GM12878 (cell line): Measurements from ENCODE around the gene TMEM82. TPM values are rescaled to one million over a fixed set of nuclear protein-coding genes. Genes with fewer than 3 reads are reported as not detected.

Experiments
- ATAC-seq: fragments of 200-7000 bp; cut with Tn5 transposase; 3 replicates; pipeline ENCODE4 v1.9.1; 2020; ENCODE audit warnings: mild to moderate bottlenecking, moderate library complexity
- BruUV-seq: library from RNA; stranded (reverse); fragments of 400-500 nt; replicated peaks from 2 replicates; lab custom pipeline; 2021; lab: Mats Ljungman, UMichigan
- CTCF ChIA-PET: fragments of 300-600 bp; sonication (Branson Sonifier 250); formaldehyde crosslinking; extraction: SDS; loops from one replicate; lab custom pipeline; 2021; ENCODE audit warnings: inconsistent platforms; lab: Yijun Ruan, JAX
- POLR2A ChIA-PET: fragments of 350-600 bp; formaldehyde crosslinking; extraction: SDS; loops from one replicate; lab custom pipeline; 2021; ENCODE audit warnings: inconsistent platforms; lab: Charles Lee
- RAD21 ChIA-PET: fragments of 300-600 bp; sonication (Branson Sonifier 250); formaldehyde crosslinking; loops from one replicate; lab custom pipeline; 2023; ENCODE audit warnings: antibody characterized with exemption; ENCODE audit not compliant: unreplicated experiment; lab: Charles Lee
- SMC1A ChIA-PET: fragments of 300-600 bp; sonication (Branson Sonifier 250); formaldehyde crosslinking; loops from one replicate; lab custom pipeline; 2023; ENCODE audit not compliant: unreplicated experiment, uncharacterized antibody; lab: Charles Lee
- DNase-seq: peaks from one replicate; pipeline ENCODE4 v3.0.0-alpha.2; 2011; ENCODE audit warnings: low read depth, low spot score
- FAIRE-seq: peaks from 3 replicates; lab custom pipeline; 2011; peaks lifted over from hg19 to GRCh38; lab: Jason Lieb, UNC
- H2AFZ ChIP-seq: 2 replicates; pipeline ENCODE4 v1.6.0; 2011; ENCODE audit warnings: low read depth, low read length, control low read depth; ENCODE audit not compliant: control insufficient read depth
- H3K27ac ChIP-seq: 2 replicates; pipeline ENCODE4 v1.5.1; 2011; ENCODE audit warnings: control low read depth; ENCODE audit not compliant: control insufficient read depth, insufficient read depth
- H3K27me3 ChIP-seq, 2 experiments: replicated peaks in 1 of 2; 2 replicates each; pipeline versions ENCODE4 v1.6.0 to v1.6.1; 2011; ENCODE audit warnings: low read length in 1 of 2; ENCODE audit not compliant: control insufficient read depth in 2 of 2, insufficient read depth in 2 of 2
- H3K36me3 ChIP-seq, 2 experiments: 2 replicates each; pipeline ENCODE4 v1.5.1; 2011; ENCODE audit warnings: low read length in 1 of 2; ENCODE audit not compliant: control insufficient read depth in 2 of 2, insufficient read depth in 2 of 2
- H3K4me1 ChIP-seq: 2 replicates; pipeline ENCODE4 v1.6.1; 2011; ENCODE audit warnings: mild to moderate bottlenecking, low read length, moderate library complexity, mixed read lengths; ENCODE audit not compliant: control insufficient read depth, insufficient read depth
- H3K4me2 ChIP-seq: 2 replicates; pipeline ENCODE4 v1.6.0; 2011; ENCODE audit warnings: control low read depth; ENCODE audit not compliant: control insufficient read depth, insufficient read depth
- H3K4me3 ChIP-seq: fragments of 200-600 bp; sonication (generic); 2 replicates; pipeline ENCODE4 v1.5.1; 2016
- H3K79me2 ChIP-seq: 2 replicates; pipeline ENCODE4 v1.6.0; 2011; ENCODE audit warnings: low read length; ENCODE audit not compliant: control insufficient read depth, insufficient read depth
- H3K9ac ChIP-seq: 2 replicates; pipeline ENCODE4 v1.8.0; 2011; ENCODE audit warnings: low read length, control low read depth, mixed read lengths; ENCODE audit not compliant: control insufficient read depth, insufficient read depth
- H3K9me3 ChIP-seq: replicated peaks from 3 replicates; pipeline ENCODE4 v1.5.1; 2011; ENCODE audit warnings: mild to moderate bottlenecking, low read length; ENCODE audit not compliant: control insufficient read depth, insufficient read depth
- H4K20me1 ChIP-seq: 2 replicates; pipeline ENCODE4 v1.6.0; 2011; ENCODE audit not compliant: control insufficient read depth, insufficient read depth
- BCL11A ChIP-seq: IDR thresholded peaks from 2 replicates; pipeline ENCODE4 v1.6.1; 2011; ENCODE audit warnings: low read depth, low read length
- ELK1 ChIP-seq: IDR thresholded peaks from 2 replicates; pipeline ENCODE4 v1.6.1; 2012; ENCODE audit warnings: low read depth, low read length, improper control_type of control experiment
- HCFC1 ChIP-seq: fragments of 150-350 bp; IDR thresholded peaks from 2 replicates; pipeline ENCODE4 v1.6.1; 2014; ENCODE audit warnings: low read length
- HDAC2 ChIP-seq: fragments of 200-600 bp; sonication (generic); IDR thresholded peaks from 2 replicates; pipeline ENCODE4 v1.6.1; 2017
- KDM1A ChIP-seq: fragments of 200-600 bp; sonication (generic); IDR thresholded peaks from 2 replicates; pipeline ENCODE4 v1.6.1; 2016; ENCODE audit warnings: borderline replicate concordance
- NR2C2 ChIP-seq: IDR thresholded peaks from 2 replicates; pipeline ENCODE4 v1.6.1; 2011; ENCODE audit warnings: borderline replicate concordance, low read depth; ENCODE audit not compliant: control insufficient read depth, insufficient read length
- NR2F1 ChIP-seq: fragments of 450-650 bp; conservative IDR thresholded peaks from 2 replicates; pipeline ENCODE4 v1.6.1; 2017; ENCODE audit warnings: mild to moderate bottlenecking
- NRF1 ChIP-seq: conservative IDR thresholded peaks from 2 replicates; pipeline ENCODE4 v1.6.1; 2011; ENCODE audit warnings: mild to moderate bottlenecking, low read depth, low read length, improper control_type of control experiment
- SREBF2 ChIP-seq: IDR thresholded peaks from 2 replicates; pipeline ENCODE4 v1.6.1; 2012; ENCODE audit warnings: mild to moderate bottlenecking, low read length
- ZBED1 ChIP-seq: IDR thresholded peaks from 2 replicates; pipeline ENCODE4 v1.6.1; 2016; ENCODE audit warnings: borderline replicate concordance
- ZZZ3 ChIP-seq: IDR thresholded peaks from 2 replicates; pipeline ENCODE4 v1.6.1; 2011; ENCODE audit warnings: low read depth; ENCODE audit not compliant: control insufficient read depth, insufficient read length
- WGBS: methylation state at CpG from one replicate; pipeline ENCODE4 v1.1.6; 2016; ENCODE audit warnings: low lambda C conversion rate; ENCODE audit not compliant: insufficient replicate concordance, insufficient coverage; ENCODE audit errors: missing lambda C conversion rate; 5-methylcytosine and 5-hydroxymethylcytosine counted together
- in situ Hi-C: fragments of 300-500 bp; cut with MboI; formaldehyde crosslinking; loops from 9 replicates; pipeline ENCODE4 v1.14.3; 2018; ENCODE audit warnings: mixed read lengths
- intact Hi-C: fragments of 100-400 bp; cut with micrococcal nuclease; formaldehyde crosslinking; loops from one replicate; pipeline ENCODE4 v1.14.2; 2022; ENCODE audit not compliant: unreplicated experiment
- polyA plus RNA-seq, 11 experiments: library from polyadenylated mRNA; depleted of rRNA in 4 of 11; unstranded in 6 of 11; stranded (reverse) in 5 of 11; fragments of >200 nt; fragmentation: Nextera tagmentation in 4 of 11; fragmentation: Illumina TruSeq in 1 of 11; extraction: Ambion mirVana in 4 of 11; extraction: Trizol in 1 of 11; gene quantifications; 1 replicate in 1 of 11; 2 replicates in 10 of 11; pipeline versions ENCODE4 v1.2.1 to v1.2.3, GENCODE V29; 2011 to 2016; ENCODE audit warnings: inconsistent platforms in 2 of 11, missing spikeins in 2 of 11, low read depth in 1 of 11
- total RNA-seq, 4 experiments: library from RNA; depleted of rRNA in 3 of 4; stranded (reverse); fragments of >200 nt in 3 of 4; fragmentation: Illumina TruSeq in 1 of 4; extraction: Trizol in 1 of 4; gene quantifications; 2 replicates each; pipeline versions ENCODE4 v1.2.1 to v1.2.3, GENCODE V29; 2013 to 2021
- TF ChIP-seq, protein P1 (sequence below): fragments of 450-650 bp; IDR thresholded peaks from 2 replicates; pipeline ENCODE4 v1.6.1; 2018; ENCODE audit warnings: mild to moderate bottlenecking, low read depth, moderate library complexity; ENCODE audit not compliant: partially characterized antibody

TMEM82 gene
- total and polyA plus RNA-seq, 10 of the 15 experiments (the other 5 are each of a cell fraction or from before 2014, with no cell fraction given): not detected

- RAD21 ChIA-PET: interaction anchor here (0.7 kb wide), 1 partner anchor 88 kb away, joined by 3 read pairs; the partner anchor contains the start of gene DDI2
- CTCF ChIA-PET: interaction anchor here (1.2 kb wide), 1 partner anchor 41 kb away, joined by 3 read pairs; no protein-coding TSS in a partner anchor
- Histone ChIP-seq H3K36me3 (peaks cover 7% of the 10 kb centered on the region in 2 experiments), H3K9ac (no peak overlapping the region), H3K9me3 (no peaks in the 10 kb centered on the region; the same call in 2 of the 3 replicates), H4K20me1 (no peaks in the 10 kb centered on the region), H3K4me1 (no peaks in the 10 kb centered on the region), H3K4me3 (no peak overlapping the region), H2AFZ (no peak overlapping the region), H3K4me2 (no peak overlapping the region), H3K79me2 (peaks cover 15% of the 10 kb centered on the region), H3K27ac (no peak overlapping the region), H3K27me3 (no peaks in the 10 kb centered on the region)
- no peak for FAIRE-seq
- WGBS: 91% methylated on average over 11 of the region's 11 CpGs
- POLR2A ChIA-PET: interaction anchor here (0.5 to 0.6 kb wide), 3 partner anchors 28 to 178 kb away, joined by 3 to 10 read pairs (median 8); no protein-coding TSS in a partner anchor
- intact Hi-C loops (no loop called here), in situ Hi-C loops (no loop called here)
- no peak for DNase-seq
- no TSS peak for BruUV-seq
- SMC1A ChIA-PET: no interaction called here
- no peak for ATAC-seq
- no peak for TF ChIP-seq NR2F1
- TF ChIP-seq, protein P1, sequence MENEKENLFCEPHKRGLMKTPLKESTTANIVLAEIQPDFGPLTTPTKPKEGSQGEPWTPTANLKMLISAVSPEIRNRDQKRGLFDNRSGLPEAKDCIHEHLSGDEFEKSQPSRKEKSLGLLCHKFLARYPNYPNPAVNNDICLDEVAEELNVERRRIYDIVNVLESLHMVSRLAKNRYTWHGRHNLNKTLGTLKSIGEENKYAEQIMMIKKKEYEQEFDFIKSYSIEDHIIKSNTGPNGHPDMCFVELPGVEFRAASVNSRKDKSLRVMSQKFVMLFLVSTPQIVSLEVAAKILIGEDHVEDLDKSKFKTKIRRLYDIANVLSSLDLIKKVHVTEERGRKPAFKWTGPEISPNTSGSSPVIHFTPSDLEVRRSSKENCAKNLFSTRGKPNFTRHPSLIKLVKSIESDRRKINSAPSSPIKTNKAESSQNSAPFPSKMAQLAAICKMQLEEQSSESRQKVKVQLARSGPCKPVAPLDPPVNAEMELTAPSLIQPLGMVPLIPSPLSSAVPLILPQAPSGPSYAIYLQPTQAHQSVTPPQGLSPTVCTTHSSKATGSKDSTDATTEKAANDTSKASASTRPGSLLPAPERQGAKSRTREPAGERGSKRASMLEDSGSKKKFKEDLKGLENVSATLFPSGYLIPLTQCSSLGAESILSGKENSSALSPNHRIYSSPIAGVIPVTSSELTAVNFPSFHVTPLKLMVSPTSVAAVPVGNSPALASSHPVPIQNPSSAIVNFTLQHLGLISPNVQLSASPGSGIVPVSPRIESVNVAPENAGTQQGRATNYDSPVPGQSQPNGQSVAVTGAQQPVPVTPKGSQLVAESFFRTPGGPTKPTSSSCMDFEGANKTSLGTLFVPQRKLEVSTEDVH: no peak
- no peak for TF ChIP-seq NRF1
- TF ChIP-seq ELK1: no peak
- no peak for TF ChIP-seq SREBF2
- no peak for TF ChIP-seq NR2C2
- no peak for TF ChIP-seq BCL11A
- TF ChIP-seq ZBED1: no peak
- TF ChIP-seq KDM1A: no peak
- TF ChIP-seq HCFC1: no peak
- no peak for TF ChIP-seq HDAC2
- no peak for TF ChIP-seq ZZZ3
Observed at GRCh38 chr1:15705184-15705566, 37.1 kb upstream of the TMEM82 start.
